Activated CD8-positive, alpha-beta memory T cell treated with anti-CD3 and anti-CD28 coated beads for 24 hours (primary cell): Measurements from ENCODE around the gene NFE2.
A peak's percentile ranks its signal among the peaks of the same experiment; 100 is the strongest.
"Not testable (repeated sequence)": the region's sequence is repeated elsewhere in the genome, so short reads cannot be mapped to it uniquely, and the experiment has no call there.

ENCODE experiments used
- DNase-seq: peaks from one replicate; pipeline ENCODE4 v3.0.0-alpha.2; 2020

NFE2 gene

DNA sequence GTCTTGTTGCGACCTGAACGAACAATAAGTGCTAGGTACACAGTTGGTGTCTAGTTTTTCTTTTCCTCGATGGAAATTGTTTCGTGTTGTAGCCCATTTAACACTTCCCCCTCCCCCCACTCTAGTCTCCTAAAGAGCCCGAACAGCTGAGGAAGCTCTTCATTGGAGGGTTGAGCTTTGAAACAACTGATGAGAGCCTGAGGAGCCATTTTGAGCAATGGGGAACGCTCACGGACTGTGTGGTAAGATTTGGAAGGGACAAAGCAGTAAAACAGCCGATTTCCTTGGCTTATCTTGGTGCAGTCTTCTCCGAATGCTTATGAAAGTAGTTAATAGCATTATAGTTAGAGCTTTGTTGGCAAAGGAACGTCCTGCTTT, 19.6 kb downstream of the NFE2 start:
- DNase-seq: not testable (repeated sequence)

DNA sequence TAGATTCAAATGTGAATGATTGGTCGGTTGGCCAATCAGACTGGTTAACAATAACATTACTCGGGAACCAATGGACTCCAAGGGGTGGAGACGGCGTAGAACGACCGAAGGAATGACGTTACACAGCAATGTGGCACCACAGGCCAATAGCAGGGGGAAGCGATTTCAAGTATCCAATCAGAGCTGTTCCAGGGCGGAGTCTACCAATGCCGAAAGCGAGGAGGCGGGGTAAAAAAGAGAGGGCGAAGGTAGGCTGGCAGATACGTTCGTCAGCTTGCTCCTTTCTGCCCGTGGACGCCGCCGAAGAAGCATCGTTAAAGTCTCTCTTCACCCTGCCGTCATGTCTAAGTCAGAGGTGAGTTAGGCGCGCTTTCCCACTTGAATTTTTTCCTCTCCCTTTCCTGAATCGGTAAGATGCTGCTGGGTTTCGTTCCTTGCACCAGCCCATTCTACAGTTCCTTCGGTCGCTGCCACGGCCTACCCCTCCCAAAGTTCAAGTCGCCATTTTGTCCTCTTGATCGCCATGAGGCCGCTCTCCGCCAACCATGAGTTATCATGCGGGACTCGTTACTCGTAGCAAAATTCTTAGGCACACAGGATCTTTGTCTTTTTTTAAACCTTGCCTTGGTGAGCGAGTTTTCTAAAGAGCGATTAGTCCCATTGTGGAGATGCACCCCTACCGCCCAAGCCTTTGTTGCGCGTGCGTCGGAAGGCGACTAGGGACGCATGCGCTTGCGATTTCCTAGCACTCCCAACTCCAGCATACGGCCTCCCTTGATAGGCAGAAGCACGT, 20.2 kb downstream of the NFE2 start, which contains the start of gene HNRNPA1:
HNRNPA1 (plus strand) TSS at position 259 of the 793 bp plus-strand sequence; CDS start at position 341, 82 bp downstream.
- DNase-seq: peak; percentile 93

DNA sequence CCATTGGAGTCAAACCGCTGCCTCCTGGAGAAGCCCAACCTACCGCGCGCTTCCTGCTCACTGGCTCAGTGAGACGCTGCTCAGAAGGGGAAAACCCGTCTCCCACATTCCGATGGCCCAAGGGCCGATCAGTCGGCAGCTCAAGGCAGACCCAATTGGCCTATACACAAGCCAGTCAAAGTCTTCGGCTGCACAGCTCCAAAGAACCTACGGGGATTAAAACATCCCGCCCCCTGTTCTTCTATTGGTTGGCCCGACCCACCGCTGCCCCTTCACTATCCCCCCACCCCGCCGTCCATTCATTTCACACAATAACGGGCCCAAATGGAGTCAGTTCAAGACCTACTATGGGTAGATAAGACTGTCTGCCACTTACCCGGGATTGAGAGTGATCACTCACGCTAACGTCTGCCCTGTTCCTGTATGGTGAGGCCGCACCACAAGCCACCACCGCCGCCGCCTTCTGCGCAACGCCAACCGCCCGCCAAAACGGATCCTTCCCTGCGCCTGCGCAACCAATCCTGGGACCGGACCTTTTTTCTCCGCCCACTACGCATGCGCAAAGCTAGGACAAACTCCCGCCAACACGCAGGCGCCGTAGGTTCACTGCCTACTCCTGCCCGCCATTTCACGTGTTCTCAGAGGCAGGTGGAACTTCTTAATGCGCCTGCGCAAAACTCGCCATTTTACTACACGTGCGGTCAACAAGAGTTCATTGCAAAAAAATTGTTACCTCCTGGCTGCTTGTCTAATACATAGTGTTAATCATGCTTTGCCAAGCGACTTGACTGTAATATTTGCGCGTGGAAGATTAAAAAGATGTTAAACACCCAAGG, 21.0 kb downstream of the NFE2 start, which contains the start of gene CBX5:
CBX5 (minus strand) TSS at position 491 of the 836 bp plus-strand sequence. CDS start 22,472 bp downstream, outside the sequence.
- DNase-seq: peak; percentile 99

DNA sequence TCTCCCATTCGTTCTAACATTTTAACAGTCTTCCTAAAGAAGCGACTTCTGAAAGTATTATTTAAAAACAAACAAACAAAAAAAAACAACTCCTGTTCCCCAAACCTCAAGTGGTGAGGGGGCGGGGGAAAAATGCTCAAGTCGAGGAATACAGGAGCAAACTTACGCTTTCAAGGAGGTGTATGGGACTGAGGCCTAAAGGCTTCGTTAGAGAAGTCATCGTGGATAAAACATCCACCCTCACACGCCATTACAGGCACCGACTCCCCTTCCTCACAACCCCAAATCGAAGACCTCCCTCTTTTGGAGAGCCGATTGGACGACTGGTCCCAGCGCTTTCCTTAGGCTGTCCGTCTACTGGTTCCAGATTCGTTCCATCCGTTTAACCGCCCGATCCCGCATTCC, 21.6 kb downstream of the NFE2 start:
- DNase-seq: no peak

DNA sequence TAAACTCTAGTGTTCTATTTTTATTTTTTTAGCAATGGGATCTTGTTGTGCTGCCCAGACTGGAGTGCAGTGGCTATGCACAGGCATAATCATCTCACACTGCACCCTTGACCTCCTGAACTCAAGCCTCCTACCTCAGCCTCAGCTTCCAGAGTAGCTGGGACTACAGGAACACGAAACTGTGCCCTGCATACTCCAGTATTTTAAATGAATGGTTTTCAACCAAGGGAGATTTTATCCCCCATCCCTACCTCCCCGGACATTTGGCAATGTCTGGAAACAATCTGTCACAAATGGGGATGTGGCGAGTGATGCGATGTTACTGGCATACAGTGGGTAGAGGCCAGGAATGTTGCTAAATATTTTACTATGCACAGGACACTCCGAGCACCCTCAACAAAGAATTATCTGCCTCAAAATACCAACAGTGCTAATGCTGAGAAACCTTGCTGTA, 23.0 kb downstream of the NFE2 start:
- no peak for DNase-seq

DNA sequence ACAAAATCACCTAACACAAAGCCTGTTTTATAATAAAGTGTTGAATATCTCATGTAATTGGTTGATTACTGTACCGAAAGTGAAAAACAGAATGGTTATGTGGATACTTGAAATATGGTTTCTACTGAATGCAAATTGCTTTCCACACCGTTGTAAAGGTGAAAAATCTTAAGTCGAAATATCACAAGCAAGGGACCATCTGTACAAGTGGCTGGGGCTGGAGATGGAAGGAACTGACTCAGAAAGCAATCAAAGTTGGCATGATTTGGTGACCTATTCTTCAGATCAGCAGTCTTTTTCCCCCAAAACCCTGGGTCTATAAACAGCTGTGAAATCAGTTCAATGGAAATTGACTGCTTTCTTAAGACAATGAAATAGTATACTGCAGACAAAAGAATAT, 24.4 kb downstream of the NFE2 start:
- DNase-seq: no peak

DNA sequence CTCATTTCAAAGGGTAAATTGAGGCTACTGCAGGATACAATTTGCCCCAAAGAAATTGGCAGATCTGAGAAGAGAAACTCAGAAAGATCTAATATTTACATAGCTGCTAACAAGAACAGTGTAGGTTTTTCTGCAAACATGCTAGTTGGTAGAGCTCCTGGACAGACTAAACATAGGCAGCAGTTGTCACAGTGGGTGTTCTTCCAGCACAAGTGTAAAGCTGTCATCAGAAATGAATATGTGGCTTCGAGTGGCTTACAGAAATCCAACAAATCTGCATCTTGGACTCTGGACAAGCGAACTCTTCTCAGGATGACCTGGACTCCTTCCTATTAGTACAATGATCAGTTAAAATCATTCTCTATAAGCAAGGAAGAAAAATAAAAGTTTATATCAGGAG, 26.8 kb downstream of the NFE2 start:
- no peak for DNase-seq

DNA sequence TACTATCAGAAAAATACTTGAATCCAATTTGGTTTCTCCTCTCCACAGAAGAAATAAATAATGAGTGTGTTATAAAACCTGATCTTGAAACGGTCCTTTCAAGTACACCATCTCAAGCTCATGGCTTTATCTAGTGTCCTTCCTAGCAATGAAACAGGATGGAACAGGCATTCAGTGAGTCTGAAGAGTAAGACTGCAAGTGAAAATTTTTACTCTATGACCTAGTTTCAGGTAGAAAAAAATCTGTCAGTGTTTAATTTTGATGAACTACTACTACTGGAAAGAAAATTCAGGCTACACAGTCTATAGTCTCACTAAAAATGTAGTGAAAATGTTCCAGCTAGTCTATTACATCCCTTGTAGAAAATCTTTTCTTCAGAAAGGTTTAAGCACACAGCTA, 28.6 kb downstream of the NFE2 start:
- DNase-seq: no peak

DNA sequence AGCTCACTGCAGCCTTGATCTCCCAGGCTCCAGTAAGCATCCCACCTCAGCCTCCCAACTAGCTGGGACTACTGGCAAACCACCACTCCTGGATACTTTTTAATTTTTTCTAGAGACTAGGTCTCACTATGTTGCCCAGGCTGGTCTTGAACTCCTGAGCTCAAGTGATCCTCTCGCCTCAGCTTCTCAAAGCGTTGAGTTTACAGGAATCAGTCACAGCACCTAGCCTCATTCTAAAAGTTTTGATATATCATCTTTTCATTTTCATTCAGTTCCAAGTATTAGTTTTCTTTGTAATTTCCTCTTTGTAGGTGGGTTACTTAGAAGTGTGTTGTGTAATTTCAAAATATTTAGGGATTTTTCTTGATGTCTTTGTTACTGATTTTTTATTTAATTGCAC, 30.5 kb downstream of the NFE2 start:
- DNase-seq: no peak

DNA sequence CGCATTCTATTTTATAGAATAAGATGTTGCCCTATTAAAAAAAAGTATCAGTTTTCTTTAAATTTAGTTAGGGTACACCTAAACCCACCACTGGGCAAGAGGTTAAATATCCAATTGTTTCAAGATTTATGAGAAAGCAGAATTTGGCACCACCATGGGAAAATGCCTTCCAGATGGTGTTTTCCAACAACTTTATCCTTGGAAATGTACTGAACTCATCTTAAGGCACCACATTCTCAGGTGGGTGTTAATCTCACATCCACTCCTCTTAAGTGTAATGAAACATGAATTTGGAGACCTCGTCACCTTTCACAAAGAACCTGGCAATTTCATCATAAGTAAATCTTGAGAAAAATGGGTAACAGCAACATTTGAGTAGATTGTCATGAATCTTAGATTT, 34.0 kb downstream of the NFE2 start:
- no peak for DNase-seq

DNA sequence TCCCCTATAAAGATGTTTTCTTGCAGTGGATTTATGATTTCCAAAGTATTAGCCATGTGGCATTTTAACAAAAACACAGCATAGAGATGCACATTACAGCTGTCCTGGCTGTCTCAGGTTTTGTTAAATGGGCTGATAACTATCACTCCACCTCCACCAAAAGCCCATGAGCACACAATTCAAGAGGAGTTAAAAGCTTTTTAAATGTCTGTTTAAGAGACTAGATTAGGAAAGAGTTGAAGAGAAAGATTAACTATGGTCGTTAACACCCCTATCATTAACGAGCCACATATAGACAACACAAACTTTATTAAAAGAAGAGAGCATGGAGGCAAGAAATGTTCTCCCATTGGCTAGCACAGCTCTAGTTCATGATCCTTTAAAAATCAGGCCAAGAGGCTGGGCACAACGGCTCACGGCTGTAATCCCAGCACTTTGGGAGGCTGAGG, 35.4 kb downstream of the NFE2 start:
- no peak for DNase-seq

DNA sequence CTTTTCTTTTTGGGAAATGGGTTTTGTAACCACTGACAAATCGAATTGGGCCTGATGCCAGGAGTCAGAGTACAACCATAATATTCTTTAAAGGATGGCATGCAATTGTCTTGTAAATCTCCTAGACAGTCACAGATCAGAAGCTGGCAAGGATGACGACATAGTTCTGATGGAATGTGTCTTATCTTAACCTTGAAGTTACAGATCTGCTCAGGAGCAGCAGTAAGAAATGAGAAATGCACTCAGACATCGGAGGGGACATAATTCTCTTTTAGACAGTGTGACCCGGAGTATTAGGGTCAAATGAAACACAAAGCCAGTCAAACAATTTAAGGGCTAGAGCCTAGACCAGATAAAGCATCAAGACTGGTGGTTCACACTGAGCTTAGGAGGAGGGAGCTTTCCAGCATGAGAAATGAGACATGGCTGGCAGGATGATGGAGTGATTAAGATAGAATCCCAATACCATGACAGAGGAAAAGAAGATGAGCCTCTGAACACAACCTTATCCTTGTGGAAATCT, 38.4 kb downstream of the NFE2 start:
- DNase-seq: no peak

DNA sequence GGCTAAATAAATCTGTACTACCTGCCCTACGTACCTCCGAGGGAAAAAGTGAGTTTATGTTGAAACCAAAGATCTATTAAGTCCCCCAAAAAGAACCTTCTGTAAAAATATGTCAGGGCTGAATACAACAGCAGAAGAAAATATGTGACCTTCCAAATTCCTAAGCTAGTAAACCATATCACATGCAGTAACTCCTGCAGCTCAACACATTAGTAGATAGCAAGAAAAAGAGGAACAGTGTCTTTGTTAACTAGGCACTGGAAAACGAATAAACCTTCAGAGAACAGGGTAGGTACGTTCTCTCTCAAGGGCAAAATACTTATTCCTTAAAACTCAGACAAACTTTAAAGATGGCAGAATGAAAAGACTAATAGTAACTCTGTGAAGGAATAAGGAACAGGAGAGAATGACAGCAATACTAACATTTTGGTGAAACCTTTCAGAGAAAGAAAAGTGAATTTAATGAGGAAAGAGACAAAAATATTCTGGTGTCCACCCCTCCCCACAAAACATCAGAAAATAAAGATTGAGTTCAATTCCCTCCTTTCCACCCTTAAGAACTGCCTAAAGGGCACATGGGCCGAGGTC, 38.9 kb downstream of the NFE2 start:
- DNase-seq: no peak

DNA sequence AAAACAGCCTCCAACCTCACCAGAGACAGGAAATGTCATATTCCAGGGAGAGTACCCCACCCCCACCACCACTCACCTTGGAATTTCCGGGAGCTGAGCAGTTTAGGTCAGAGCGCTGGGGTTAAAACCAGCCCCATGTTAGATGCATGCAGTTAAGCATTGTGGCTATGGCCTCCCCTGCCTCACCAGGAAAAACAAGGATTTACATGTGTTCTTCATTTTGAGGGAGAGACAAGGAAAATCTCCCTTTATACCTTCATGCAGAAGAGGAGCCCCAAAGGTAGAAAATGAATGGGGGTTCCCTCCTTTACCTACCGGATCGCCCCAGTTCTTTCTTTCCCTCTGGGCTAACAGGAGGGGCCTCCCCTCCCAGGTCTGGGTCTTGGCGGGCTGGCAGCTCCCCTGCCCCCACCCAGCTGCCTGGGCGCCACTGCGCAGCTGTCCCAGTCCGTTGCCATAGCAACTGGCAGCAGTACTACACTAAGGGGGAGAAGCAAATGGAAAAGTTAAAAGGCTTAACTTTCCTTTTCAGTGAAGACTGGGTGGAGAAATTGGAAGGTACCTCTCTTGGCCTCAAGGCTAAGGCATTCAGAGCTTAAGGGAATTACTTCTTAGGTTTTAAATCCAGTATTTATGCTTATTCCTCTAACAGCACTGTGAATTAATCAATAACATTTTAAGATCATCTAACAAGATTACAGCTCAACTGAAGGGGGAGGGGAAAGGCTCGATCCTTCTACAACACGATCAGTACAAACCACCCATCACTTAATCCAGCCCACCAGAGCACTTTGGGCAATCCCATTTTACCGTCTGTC, 41.4 kb downstream of the NFE2 start:
- peak; percentile 70 for DNase-seq

DNA sequence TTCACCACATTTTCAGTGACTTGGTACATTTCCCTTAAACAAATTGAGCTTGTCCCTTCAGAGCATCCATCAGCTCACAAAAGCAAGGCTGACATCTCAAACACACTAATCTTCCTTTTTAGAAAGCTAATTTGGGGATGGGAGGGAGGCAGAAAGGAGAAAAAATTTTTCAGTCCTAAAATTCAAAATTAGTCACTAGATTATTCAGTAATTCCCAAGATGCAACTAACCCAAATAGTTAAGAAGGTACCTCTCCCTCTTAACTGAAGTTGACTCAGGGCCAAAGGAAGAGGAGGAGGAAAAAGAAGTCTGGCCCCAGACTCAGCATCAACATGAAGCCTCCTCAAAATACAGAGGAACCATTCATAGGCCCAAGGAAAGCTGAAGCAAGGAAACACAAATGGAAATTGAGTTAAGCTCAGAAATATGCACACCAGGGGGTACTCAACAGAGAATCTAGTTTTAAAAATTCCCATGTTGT, 42.6 kb downstream of the NFE2 start:
- DNase-seq: no peak

DNA sequence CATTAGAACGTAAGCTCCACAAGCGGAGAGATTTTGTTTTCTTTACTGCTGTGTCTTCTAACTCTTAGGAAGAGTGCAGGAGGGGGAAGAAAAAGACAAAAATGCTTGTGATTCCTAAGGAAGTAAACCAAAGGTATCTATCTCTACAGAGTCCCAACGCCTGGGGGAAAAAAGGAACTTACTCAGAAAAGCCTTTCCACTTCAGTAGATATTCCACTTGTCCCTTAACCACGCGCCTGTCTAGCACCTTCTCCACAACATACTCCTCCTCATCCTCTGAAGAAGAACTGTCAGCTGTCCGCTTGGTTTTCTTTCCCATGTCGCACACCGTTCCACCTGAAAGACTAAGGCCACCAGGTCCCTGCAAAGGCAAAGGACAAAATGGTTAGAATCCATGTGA, 43.5 kb downstream of the NFE2 start:
- DNase-seq: no peak

DNA sequence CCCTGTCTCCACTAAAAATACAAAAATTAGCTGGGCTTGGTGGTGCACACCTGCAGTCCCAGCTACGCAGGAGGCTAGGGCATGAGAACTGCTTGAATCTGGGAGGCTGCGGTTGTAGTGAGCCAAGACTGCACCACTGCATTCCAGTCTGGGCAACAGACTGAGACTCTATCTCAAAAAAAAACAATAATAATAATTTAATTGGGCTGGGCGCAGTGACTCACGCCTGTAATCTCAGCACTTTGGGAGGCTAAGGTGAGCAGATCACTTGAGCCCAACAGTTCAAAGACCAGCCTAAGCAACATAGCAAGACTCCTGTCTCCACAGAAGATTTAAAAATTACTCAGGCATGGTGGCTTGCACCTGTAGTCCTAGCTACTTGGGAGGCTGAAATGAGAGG, 47.6 kb downstream of the NFE2 start:
- DNase-seq: no peak

DNA sequence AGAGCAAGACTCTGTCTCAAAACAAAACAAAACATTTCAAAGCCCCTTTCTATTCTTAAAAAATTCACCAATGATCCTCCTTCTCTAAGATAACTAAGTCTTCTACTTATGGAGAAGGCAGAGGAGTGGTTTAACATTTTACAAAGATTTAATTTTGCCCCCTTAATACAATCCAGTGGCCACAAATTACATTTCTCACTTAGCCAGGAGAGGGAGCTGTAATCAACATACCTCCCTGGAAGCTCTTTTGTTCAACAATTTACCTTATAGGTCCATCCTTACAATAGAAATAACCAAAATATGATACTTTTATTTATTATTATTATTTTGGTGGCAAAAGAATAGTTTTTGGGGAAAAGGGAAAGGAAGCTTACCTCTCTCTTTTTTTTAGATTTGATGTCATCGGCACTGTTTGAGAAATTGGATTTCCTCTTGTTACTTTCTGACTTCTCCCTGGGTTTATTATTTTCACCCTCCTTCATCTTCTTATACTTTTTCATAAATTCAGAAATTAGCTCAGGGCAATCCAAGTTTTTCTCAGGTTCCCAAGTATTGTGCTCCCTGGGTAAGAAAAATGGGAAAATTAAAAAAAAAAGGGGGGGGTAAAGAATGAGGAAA, 49.0 kb downstream of the NFE2 start:
- no peak for DNase-seq

DNA sequence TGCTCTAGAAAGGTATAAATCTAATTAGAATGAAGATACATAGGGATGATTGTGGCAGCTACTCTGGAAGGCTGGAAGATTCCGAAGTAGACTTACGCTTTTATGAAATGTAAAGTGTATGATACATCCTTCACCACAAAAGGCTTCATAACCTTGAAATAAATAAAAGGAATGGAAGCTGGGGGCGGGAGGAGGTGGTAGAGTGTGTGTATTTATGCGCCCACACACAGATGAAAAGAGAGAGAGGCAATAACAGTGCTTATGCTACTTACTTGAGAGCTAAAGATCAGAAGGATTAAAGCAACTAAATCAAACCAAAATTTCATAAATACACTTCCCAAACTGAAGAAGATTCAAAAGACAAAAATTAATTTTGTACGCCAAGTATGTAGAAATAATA, 51.3 kb downstream of the NFE2 start:
- no peak for DNase-seq

DNA sequence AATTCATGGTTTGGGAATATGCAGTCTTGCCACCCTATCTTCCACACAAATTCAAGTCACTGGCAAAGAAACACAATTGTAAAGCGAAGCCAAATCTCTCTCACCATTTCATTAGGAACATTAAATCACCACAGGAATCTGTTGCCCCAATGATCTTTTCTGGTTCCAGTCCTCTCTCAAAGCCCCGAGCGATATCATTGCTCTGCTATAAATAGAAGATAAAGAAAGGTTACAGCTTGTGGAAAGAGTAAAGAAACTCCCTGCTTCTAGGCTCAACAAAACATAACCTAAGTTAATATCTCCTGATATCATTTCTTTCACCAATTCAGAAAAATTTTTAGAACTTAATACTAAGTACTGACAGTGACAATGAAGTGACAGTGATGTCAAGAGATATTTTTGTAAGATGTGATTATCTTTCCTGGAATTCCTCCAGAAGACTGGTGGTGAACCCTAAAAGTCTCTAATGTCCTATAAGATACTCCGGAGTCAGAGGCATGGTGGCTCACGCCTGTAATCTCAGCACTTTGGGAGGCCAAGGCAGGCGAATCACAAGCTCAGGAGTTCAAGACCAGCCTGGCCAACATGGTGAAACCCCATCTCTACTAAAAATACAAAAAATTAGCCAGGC, 54.7 kb downstream of the NFE2 start:
- DNase-seq: no peak
